ENCODE measurements around the gene ZNF485.

GRCh38 chr10:43622038-43622437, 15.8 kb downstream of the ZNF485 start:
- TF ChIP-seq CTCF (IDR thresholded peaks at IDR 0.05) (no peak), POLR2A (IDR thresholded peaks at IDR 0.05) (no peak)
